GM20431 (cell line): ENCODE measurements around the gene ZNF260.
"Not testable (repeated sequence)": the region's sequence is repeated elsewhere in the genome, so short reads cannot be mapped to it uniquely, and the experiment has no call there.

ENCODE experiments used
- in situ Hi-C: fragments of 300-500 bp; cut with MseI, MboI; formaldehyde crosslinking; loops from one replicate; pipeline ENCODE4 v1.15.0; 2020; ENCODE audit warnings: low sequenced_read_pairs; ENCODE audit not compliant: unreplicated experiment

ZNF260 gene

GRCh38 chr19:36490846-36491245 lies 37.2 kb downstream of the ZNF260 start:
- in situ Hi-C loops, result not testable (repeated sequence)

- in situ Hi-C loops, result no loop called here
These were observed 38.1 kb downstream of the ZNF260 start for GRCh38 chr19:36489920-36490415.

- in situ Hi-C loops, result no loop called here
These were observed 38.8 kb downstream of the ZNF260 start, which contains the start of gene ZNF566 for GRCh38 chr19:36489118-36489919. TSS of gene ZNF566 (minus strand) at chr19:36489561. CDS start at chr19:36476557, 13,004 bp downstream.

- in situ Hi-C loops, result no loop called here
These were observed 39.3 kb downstream of the ZNF260 start for GRCh38 chr19:36488846-36489117.

GRCh38 chr19:36488118-36488845 lies 39.8 kb downstream of the ZNF260 start:
- in situ Hi-C loops, result no loop called here

- in situ Hi-C loops, result no loop called here
These were observed 44.4 kb downstream of the ZNF260 start for GRCh38 chr19:36483653-36484052.

- in situ Hi-C loops, result no loop called here
These were observed 45.2 kb downstream of the ZNF260 start for GRCh38 chr19:36482876-36483275.
